ENCODE results near the gene CPEB3. TPM values are rescaled to one million over a fixed set of nuclear protein-coding genes. Genes with fewer than 3 reads are reported as not detected.

Gene CPEB3
- total and polyA plus RNA-seq, 8 donors: 2.1 to 7.0 (median 4.4) TPM

- no peaks in the 10 kb centered on the region for H3K36me3 ChIP-seq
- H3K27me3 ChIP-seq: no peaks in the 10 kb centered on the region
- FAIRE-seq (no peak), DNase-seq (no peak), ATAC-seq (peak in 1 of 4 donors; percentile 35)
- intact Hi-C loops (cut with DNase I): no loop called here
- TF ChIP-seq CTCF (IDR thresholded peaks at IDR 0.05): no peak
- no peak overlapping the region for H3K4me3 ChIP-seq
- no peaks in the 10 kb centered on the region for H3K9me3 ChIP-seq
- H3K4me1 ChIP-seq: peaks cover 0 to 6% (median 0%) of the 10 kb centered on the region in 3 donors
- no peak overlapping the region for H3K27ac ChIP-seq
- WGBS, 2 donors: 45 to 48% methylated on average over 3 of the region's 3 CpGs
These were observed 105.9 kb downstream of the CPEB3 start for GRCh38 chr10:92184977-92185376.

- Histone ChIP-seq H3K27ac (no peak overlapping the region), H3K36me3 (no peaks in the 10 kb centered on the region), H3K9me3 (no peaks in the 10 kb centered on the region), H3K4me1 (peaks cover 0 to 6% (median 0%) of the 10 kb centered on the region in 3 donors), H3K27me3 (no peaks in the 10 kb centered on the region), H3K4me3 (no peak overlapping the region)
- no peak for ATAC-seq
- TF ChIP-seq CTCF (IDR thresholded peaks at IDR 0.05): no peak
- no peak for FAIRE-seq
- DNase-seq: no peak
- intact Hi-C loops (cut with DNase I): no loop called here
- 84 to 90% methylated on average over 4 of the region's 4 CpGs for WGBS, 2 donors
These were observed 107.7 kb downstream of the CPEB3 start for GRCh38 chr10:92183199-92183598.

GRCh38 chr10:92181575-92181974 lies 109.3 kb downstream of the CPEB3 start:
- DNase-seq: no peak

GRCh38 chr10:92180399-92180798 lies 110.5 kb downstream of the CPEB3 start:
- TF ChIP-seq CTCF (IDR thresholded peaks at IDR 0.05): no peak
- FAIRE-seq: no peak

More at GRCh38 chr10:92181575-92181974, 109.3 kb downstream of the CPEB3 start:
- Histone ChIP-seq H3K4me3 (no peak overlapping the region), H3K9me3 (no peaks in the 10 kb centered on the region), H3K27ac (no peak overlapping the region), H3K4me1 (peaks cover 0 to 6% (median 0%) of the 10 kb centered on the region in 3 donors), H3K27me3 (no peaks in the 10 kb centered on the region), H3K36me3 (no peaks in the 10 kb centered on the region)
- FAIRE-seq: no peak
- no peak for ATAC-seq
- peak in 1 of 4 donors; percentile 9 for TF ChIP-seq CTCF (IDR thresholded peaks at IDR 0.05)
- 29 to 31% methylated on average over 2 of the region's 2 CpGs for WGBS, 2 donors
- intact Hi-C loops (cut with DNase I): no loop called here

GRCh38 chr10:92177546-92177945 lies 113.3 kb downstream of the CPEB3 start:
- FAIRE-seq (no peak), DNase-seq (no peak), ATAC-seq (no peak)
- no peak overlapping the region for H3K27ac ChIP-seq
- no peaks in the 10 kb centered on the region for H3K9me3 ChIP-seq
- H3K4me3 ChIP-seq: no peak overlapping the region
- H3K36me3 ChIP-seq: no peaks in the 10 kb centered on the region
- no peak for TF ChIP-seq CTCF (IDR thresholded peaks at IDR 0.05)
- WGBS, 2 donors: 93 to 97% methylated on average over 1 of the region's 1 CpG
- intact Hi-C loops (cut with DNase I): no loop called here
- peaks cover 0 to 6% (median 0%) of the 10 kb centered on the region in 3 donors for H3K4me1 ChIP-seq
- H3K27me3 ChIP-seq: no peaks in the 10 kb centered on the region

More at GRCh38 chr10:92180399-92180798, 110.5 kb downstream of the CPEB3 start:
- intact Hi-C loops (cut with DNase I): no loop called here
- Histone ChIP-seq H3K27me3 (no peaks in the 10 kb centered on the region), H3K36me3 (no peaks in the 10 kb centered on the region), H3K4me1 (peaks cover 0 to 6% (median 0%) of the 10 kb centered on the region in 3 donors), H3K9me3 (no peaks in the 10 kb centered on the region), H3K4me3 (no peak overlapping the region), H3K27ac (no peak overlapping the region)
- no peak for DNase-seq
- ATAC-seq: no peak
- WGBS, 2 donors: 84 to 94% methylated on average over 1 of the region's 1 CpG

Measured in pancreas (tissue), 10 donors.